Measurements from ENCODE around the gene ZNF33B. TPM values are rescaled to one million over a fixed set of nuclear protein-coding genes. Genes with fewer than 3 reads are reported as not detected.
A peak's percentile ranks its signal among the peaks of the same experiment; 100 is the strongest.

The ZNF33B gene
- total and polyA plus RNA-seq, 9 of the 15 experiments (the other 6 are each of a cell fraction or from before 2014, with no cell fraction given) = 6.9 to 23.9 (median 15.4) TPM

- TF ChIP-seq ZNF407 (IDR thresholded peaks at IDR 0.05; ENCODE audit: low read depth) (no peak), FOS (IDR thresholded peaks at IDR 0.05; ENCODE audit: extremely low read depth, insufficient read length) (no peak), SIN3A (IDR thresholded peaks at IDR 0.05; ENCODE audit: borderline replicate concordance in 2 of 2, control insufficient read depth in 1 of 2, low read depth in 2 of 2, low read length in 2 of 2) (no peak), HDAC8 (tag; IDR thresholded peaks at IDR 0.05) (no peak), DIDO1 (tag; IDR thresholded peaks at IDR 0.05; ENCODE audit: low read depth) (no peak), BCL6 (CRISPR knock-in tag; IDR thresholded peaks at IDR 0.05) (no peak), ZNF586 (CRISPR knock-in tag; conservative IDR thresholded peaks at IDR 0.05) (no peak), NFRKB (IDR thresholded peaks at IDR 0.05; ENCODE audit: low read depth) (no peak; the same call in 1 of the 2 replicates), TARDBP (IDR thresholded peaks at IDR 0.05) (no peak), ZNF175 (CRISPR knock-in tag; IDR thresholded peaks at IDR 0.05; ENCODE audit: low read depth) (peak; percentile 79), ZNF133 (CRISPR knock-in tag; IDR thresholded peaks at IDR 0.05) (no peak), SLC30A9 (CRISPR knock-in tag; IDR thresholded peaks at IDR 0.05) (no peak), NFIX (CRISPR knock-in tag; IDR thresholded peaks at IDR 0.05; ENCODE audit: low read depth) (no peak), ZNF740 (CRISPR knock-in tag; IDR thresholded peaks at IDR 0.05) (no peak), ZNF740 (tag; IDR thresholded peaks at IDR 0.05) (no peak)
- TF ChIP-seq, protein P1, sequence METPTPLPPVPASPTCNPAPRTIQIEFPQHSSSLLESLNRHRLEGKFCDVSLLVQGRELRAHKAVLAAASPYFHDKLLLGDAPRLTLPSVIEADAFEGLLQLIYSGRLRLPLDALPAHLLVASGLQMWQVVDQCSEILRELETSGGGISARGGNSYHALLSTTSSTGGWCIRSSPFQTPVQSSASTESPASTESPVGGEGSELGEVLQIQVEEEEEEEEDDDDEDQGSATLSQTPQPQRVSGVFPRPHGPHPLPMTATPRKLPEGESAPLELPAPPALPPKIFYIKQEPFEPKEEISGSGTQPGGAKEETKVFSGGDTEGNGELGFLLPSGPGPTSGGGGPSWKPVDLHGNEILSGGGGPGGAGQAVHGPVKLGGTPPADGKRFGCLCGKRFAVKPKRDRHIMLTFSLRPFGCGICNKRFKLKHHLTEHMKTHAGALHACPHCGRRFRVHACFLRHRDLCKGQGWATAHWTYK (CRISPR knock-in tag; IDR thresholded peaks at IDR 0.05) = peak; percentile 36; the same call in 1 of the 2 replicates
- TF ChIP-seq, protein P2, sequence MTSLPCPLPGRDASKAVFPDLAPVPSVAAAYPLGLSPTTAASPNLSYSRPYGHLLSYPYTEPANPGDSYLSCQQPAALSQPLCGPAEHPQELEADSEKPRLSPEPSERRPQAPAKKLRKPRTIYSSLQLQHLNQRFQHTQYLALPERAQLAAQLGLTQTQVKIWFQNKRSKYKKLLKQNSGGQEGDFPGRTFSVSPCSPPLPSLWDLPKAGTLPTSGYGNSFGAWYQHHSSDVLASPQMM (CRISPR knock-in tag; IDR thresholded peaks at IDR 0.05) = no peak
These were observed 6.7 kb upstream of the ZNF33B start (continued) for GRCh38 chr10:42645103-42645502.
